ENCODE results near the gene WNT4. TPM values are rescaled to one million over a fixed set of nuclear protein-coding genes. Genes with fewer than 3 reads are reported as not detected.
A peak's percentile ranks its signal among the peaks of the same experiment; 100 is the strongest.

The WNT4 gene
- total and polyA plus RNA-seq, 2 donors from 2014 or later: 0.45 to 0.69 TPM

DNA sequence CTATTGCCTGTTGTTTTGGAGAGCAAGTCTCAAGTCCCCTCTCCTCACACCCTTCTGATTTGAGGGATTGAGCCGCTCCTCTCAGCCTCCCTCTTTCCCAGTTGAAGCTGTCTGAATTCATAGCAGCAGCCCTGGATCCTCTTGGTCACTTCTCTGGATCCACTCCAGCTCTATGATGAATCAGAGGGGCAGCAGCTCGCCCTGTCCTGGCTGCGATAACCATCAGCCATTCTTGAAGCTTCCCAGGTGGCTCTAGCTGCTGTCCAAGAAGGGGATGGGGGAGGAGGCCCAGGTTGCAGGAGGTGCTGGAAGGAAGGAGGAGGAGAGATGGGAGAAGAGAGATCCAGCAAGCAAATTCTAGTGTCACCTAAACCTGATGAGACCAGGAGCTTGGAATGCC is 31.3 kb downstream of the WNT4 start:
- no peak overlapping the region for H3K27ac ChIP-seq (ENCODE audit: low read depth in 2 of 2, low read length in 2 of 2)
- no peaks in the 10 kb centered on the region for H3K27me3 ChIP-seq (ENCODE audit: control insufficient read depth, insufficient read depth, low read length)
- intact Hi-C loops (cut with DNase I): no loop called here
- no peak overlapping the region for H3K9ac ChIP-seq (ENCODE audit: low read length in 3 of 3)
- H3K9me3 ChIP-seq (ENCODE audit: control insufficient read depth in 2 of 3, insufficient read depth in 1 of 3, low read length in 3 of 3): no peaks in the 10 kb centered on the region
- H3K4me3 ChIP-seq (ENCODE audit: low read length in 3 of 3): no peak overlapping the region
- DNase-seq: peak in 1 of 5 donors; percentile 42
- no peak for FAIRE-seq
- H3K4me1 ChIP-seq (ENCODE audit: control insufficient read depth in 2 of 3, insufficient read depth in 2 of 3, low read depth in 1 of 3, low read length in 3 of 3): peaks cover 0 to 20% (median 7%) of the 10 kb centered on the region in 3 donors
- TF ChIP-seq, protein P1, sequence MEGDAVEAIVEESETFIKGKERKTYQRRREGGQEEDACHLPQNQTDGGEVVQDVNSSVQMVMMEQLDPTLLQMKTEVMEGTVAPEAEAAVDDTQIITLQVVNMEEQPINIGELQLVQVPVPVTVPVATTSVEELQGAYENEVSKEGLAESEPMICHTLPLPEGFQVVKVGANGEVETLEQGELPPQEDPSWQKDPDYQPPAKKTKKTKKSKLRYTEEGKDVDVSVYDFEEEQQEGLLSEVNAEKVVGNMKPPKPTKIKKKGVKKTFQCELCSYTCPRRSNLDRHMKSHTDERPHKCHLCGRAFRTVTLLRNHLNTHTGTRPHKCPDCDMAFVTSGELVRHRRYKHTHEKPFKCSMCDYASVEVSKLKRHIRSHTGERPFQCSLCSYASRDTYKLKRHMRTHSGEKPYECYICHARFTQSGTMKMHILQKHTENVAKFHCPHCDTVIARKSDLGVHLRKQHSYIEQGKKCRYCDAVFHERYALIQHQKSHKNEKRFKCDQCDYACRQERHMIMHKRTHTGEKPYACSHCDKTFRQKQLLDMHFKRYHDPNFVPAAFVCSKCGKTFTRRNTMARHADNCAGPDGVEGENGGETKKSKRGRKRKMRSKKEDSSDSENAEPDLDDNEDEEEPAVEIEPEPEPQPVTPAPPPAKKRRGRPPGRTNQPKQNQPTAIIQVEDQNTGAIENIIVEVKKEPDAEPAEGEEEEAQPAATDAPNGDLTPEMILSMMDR (IDR thresholded peaks at IDR 0.05; ENCODE audit: borderline replicate concordance, extremely low read depth, insufficient read depth): no peak
- H3K36me3 ChIP-seq (ENCODE audit: control insufficient read depth in 2 of 3, insufficient read depth in 3 of 3, low read length in 3 of 3): peaks cover 0 to 13% (median 0%) of the 10 kb centered on the region in 3 donors

DNA sequence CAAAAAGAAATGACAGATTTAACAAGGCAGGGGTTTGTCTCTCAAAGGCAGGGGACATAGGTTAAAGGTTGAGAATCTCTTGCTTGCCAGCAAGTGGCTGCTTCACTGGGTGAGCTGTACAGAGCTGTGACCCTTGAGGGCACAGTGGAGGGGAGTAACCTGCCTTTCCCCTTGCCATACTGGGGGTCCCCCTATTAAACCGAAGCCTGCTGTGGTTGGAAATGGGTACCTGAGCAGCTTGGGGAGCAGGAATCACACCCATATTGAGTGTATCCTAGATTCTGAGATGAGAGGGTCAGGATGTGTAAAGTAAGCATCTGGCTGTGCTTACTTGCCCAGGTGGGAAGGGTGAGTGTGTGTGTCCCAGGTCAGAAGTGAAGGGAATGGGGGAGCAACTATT is 31.8 kb downstream of the WNT4 start:
- DNase-seq: no peak
- TF ChIP-seq, protein P1 (IDR thresholded peaks at IDR 0.05; ENCODE audit: borderline replicate concordance, extremely low read depth, insufficient read depth): no peak
- peaks cover 0 to 20% (median 7%) of the 10 kb centered on the region in 3 donors for H3K4me1 ChIP-seq (ENCODE audit: control insufficient read depth in 2 of 3, insufficient read depth in 2 of 3, low read depth in 1 of 3, low read length in 3 of 3)
- H3K27me3 ChIP-seq (ENCODE audit: control insufficient read depth, insufficient read depth, low read length): no peaks in the 10 kb centered on the region
- H3K9me3 ChIP-seq (ENCODE audit: control insufficient read depth in 2 of 3, insufficient read depth in 1 of 3, low read length in 3 of 3): no peaks in the 10 kb centered on the region
- peaks cover 0 to 13% (median 0%) of the 10 kb centered on the region in 3 donors for H3K36me3 ChIP-seq (ENCODE audit: control insufficient read depth in 2 of 3, insufficient read depth in 3 of 3, low read length in 3 of 3)
- H3K9ac ChIP-seq (ENCODE audit: low read length in 3 of 3): no peak overlapping the region
- no peak for FAIRE-seq
- intact Hi-C loops (cut with DNase I): no loop called here
- H3K27ac ChIP-seq (ENCODE audit: low read depth in 2 of 2, low read length in 2 of 2): no peak overlapping the region
- H3K4me3 ChIP-seq (ENCODE audit: low read length in 3 of 3): no peak overlapping the region

DNA sequence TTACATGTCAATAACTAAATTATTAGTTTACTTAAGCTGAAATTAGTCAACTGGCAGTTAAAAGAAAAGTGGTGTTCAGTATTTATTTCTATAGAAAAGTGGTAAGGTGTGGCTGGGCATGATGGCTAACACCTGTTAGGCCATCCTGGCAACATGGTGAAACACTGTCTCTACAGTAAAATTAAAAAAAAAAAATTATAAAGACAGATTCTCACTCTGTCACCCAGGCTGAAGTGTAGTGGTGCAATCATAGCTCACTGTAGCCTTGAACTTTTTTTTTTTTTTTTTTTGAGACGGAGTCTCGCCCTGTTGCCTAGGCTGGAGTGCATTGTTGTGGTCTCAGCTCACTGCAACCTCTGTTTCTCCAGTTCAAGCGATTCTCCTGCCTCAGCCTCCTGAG is 32.9 kb downstream of the WNT4 start:
- Histone ChIP-seq H3K4me3 (ENCODE audit: low read length in 3 of 3) (no peak overlapping the region), H3K27me3 (ENCODE audit: control insufficient read depth, insufficient read depth, low read length) (no peaks in the 10 kb centered on the region), H3K9ac (ENCODE audit: low read length in 3 of 3) (no peak overlapping the region), H3K36me3 (ENCODE audit: control insufficient read depth in 2 of 3, insufficient read depth in 3 of 3, low read length in 3 of 3) (peaks cover 0 to 13% (median 0%) of the 10 kb centered on the region in 3 donors), H3K27ac (ENCODE audit: low read depth in 2 of 2, low read length in 2 of 2) (no peak overlapping the region), H3K9me3 (ENCODE audit: control insufficient read depth in 2 of 3, insufficient read depth in 1 of 3, low read length in 3 of 3) (no peaks in the 10 kb centered on the region), H3K4me1 (ENCODE audit: control insufficient read depth in 2 of 3, insufficient read depth in 2 of 3, low read depth in 1 of 3, low read length in 3 of 3) (peaks cover 0 to 17% (median 6%) of the 10 kb centered on the region in 3 donors)
- FAIRE-seq (no peak), DNase-seq (no peak)
- TF ChIP-seq, protein P1 (IDR thresholded peaks at IDR 0.05; ENCODE audit: borderline replicate concordance, extremely low read depth, insufficient read depth): no peak
- intact Hi-C loops (cut with DNase I): no loop called here
